Lower leg skin (tissue), 3 donors: ENCODE results near the gene GAK.

Experiments
- CTCF ChIP-seq, 3 donors: fragments of 450-650 bp; IDR thresholded peaks; one replicate each; pipeline ENCODE4 v1.5.1; 2016; ENCODE audit warnings: antibody characterized with exemption in 3 of 3, mild to moderate bottlenecking in 3 of 3, moderate library complexity in 2 of 3
- POLR2A ChIP-seq, 2 donors: fragments of 450-650 bp; IDR thresholded peaks; one replicate each; pipeline ENCODE4 v1.6.1; 2016 to 2017; ENCODE audit warnings: antibody characterized with exemption in 2 of 2, mild to moderate bottlenecking in 1 of 2, moderate library complexity in 1 of 2

GRCh38 chr4:888029-888428, 44.1 kb downstream of the GAK start:
- TF ChIP-seq CTCF (IDR thresholded peaks at IDR 0.05) (no peak), POLR2A (IDR thresholded peaks at IDR 0.05) (no peak)
